Femur (tissue), 1 donor: ENCODE results near the gene GPR15.

Experiments used
- DNase-seq: peaks from one replicate; pipeline ENCODE4 v3.0.0-alpha.2; 2017

GPR15 gene

GRCh38 chr3:98531622-98532274 lies at the start of gene GPR15:
GPR15 (plus strand) TSS chr3:98531978; CDS start chr3:98532034, 56 bp downstream.
- no peak for DNase-seq

DNA sequence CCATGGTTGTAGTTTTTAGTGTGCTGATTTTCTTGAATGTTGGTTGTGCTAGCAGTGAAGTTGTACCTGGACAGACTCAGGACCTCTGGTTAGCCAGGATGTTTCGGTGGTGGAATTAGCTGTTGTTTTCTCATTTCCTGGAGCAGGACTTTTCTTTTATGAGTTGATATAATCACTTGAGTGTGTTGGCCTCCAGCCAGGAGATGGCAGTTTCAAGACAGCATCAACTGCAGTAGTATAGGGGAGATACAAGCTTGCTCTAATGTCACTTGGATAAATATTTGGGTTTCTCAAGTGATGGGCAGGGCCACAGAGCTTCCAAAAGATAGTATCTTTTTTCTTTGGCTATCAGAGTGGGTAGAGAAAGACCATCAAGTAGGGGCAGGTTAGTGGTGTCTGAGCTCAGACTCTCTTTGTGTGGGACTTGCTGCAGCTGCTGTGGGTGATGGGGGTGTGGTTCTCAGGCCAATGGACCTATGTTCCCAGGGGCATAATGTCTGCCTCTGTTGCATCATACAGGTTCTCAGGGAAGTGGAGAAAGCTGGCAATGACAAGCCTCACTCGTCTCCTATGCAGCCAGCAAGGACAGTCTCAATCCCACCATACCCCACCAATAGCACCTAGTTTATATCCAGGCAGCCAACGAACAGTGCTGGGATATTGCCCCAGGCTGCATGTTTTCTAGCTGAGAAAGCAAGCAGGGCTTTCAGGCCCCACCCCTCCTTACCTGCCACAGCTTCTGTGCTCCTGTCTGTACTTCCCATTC lies 48.9 kb upstream of the GPR15 start:
- DNase-seq: no peak

GRCh38 chr3:98483626-98484025 lies 48.2 kb upstream of the GPR15 start:
- DNase-seq: no peak

DNA sequence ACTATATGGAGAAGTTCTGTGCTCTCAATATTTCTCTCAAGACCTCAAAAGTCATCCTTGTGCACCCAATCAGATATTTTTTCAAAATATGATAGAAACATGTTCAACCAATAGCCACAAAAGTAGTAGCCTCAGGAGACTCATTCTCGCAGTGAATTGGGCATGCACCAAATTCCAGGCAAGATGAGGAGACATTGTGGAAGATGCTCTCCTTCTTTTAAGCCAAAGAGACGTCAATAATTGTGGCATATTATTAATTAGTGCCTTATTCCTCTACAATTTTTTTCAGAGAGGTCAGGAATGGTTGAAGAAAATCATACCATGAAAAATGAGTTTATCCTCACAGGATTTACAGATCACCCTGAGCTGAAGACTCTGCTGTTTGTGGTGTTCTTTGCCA lies 34.4 kb upstream of the GPR15 start, which contains the start of gene OR5K2:
OR5K2 (plus strand) TSS at position 301 of the 400 bp plus-strand sequence; CDS start at position 301, 0 bp downstream.
- DNase-seq: no peak

- no peak for DNase-seq
Measured at GRCh38 chr3:98500019-98500418, 31.8 kb upstream of the GPR15 start.

GRCh38 chr3:98501270-98501669 lies 30.5 kb upstream of the GPR15 start:
- no peak for DNase-seq

GRCh38 chr3:98501863-98502576 lies 29.8 kb upstream of the GPR15 start:
- DNase-seq: no peak

- DNase-seq: no peak
Measured at GRCh38 chr3:98504539-98504938, 27.2 kb upstream of the GPR15 start.

DNA sequence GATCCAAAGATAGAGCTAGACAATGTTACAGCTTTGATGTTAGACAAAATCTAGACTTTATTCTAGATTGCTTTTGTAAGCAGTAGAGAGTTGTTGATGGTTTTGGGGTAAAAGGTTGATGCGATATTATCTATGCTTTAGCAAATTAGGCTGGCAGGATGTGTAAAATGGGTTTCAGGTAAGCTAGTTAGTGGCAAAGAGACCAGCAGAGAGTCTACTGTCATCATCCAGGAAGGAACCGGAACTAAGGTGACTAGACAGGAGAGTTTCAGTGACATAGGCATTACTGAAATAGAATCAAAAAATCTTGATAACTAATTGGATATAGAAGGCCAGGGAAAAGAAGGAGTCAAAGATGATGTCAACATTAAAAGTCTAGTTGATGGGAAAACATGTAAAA lies 23.2 kb upstream of the GPR15 start:
- DNase-seq: no peak

DNA sequence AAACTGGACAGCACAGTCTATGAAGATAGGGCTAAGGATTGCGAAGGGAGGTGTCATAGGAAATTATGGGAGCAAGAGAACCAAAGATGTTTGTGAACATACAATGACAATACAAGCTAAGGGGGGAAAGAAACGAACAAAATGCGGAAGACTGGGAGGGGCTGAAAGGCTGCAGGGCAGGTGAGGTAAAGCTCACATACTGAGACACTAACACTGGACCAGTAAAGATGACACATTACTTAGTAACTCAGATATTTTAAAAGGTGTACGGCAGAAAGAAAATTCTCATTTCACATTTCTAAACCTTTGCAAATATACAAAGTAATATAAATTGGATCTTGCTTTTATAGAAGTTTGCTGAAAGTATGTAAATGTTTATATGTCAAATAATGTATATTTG lies 19.2 kb upstream of the GPR15 start:
- DNase-seq: no peak

- DNase-seq: no peak
Measured at GRCh38 chr3:98513091-98513511, 18.7 kb upstream of the GPR15 start.

- DNase-seq: no peak
Measured at GRCh38 chr3:98513736-98514135, 18.0 kb upstream of the GPR15 start.

DNA sequence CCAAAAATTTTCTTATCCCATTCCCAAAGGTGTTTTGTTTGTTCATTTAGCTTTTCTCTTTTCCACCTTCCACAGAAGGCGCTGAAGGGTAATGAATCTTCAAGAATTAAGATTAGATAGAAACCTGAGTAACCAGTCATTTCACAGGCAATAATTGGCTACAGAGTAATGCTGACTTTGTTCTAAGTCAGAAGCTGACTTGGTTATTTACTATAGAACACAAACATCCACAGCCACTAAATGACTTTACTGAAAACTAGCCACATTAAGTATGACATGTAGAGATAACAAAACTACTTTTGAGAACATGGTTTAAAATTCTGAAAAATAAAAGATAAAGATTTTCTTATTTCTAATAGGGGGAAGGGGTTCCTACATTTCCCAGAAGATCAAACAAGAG lies 16.8 kb upstream of the GPR15 start:
- no peak for DNase-seq

GRCh38 chr3:98518816-98519215 lies 13.0 kb upstream of the GPR15 start:
- DNase-seq: no peak

- no peak for DNase-seq
Measured at GRCh38 chr3:98519351-98519750, 12.4 kb upstream of the GPR15 start.

DNA sequence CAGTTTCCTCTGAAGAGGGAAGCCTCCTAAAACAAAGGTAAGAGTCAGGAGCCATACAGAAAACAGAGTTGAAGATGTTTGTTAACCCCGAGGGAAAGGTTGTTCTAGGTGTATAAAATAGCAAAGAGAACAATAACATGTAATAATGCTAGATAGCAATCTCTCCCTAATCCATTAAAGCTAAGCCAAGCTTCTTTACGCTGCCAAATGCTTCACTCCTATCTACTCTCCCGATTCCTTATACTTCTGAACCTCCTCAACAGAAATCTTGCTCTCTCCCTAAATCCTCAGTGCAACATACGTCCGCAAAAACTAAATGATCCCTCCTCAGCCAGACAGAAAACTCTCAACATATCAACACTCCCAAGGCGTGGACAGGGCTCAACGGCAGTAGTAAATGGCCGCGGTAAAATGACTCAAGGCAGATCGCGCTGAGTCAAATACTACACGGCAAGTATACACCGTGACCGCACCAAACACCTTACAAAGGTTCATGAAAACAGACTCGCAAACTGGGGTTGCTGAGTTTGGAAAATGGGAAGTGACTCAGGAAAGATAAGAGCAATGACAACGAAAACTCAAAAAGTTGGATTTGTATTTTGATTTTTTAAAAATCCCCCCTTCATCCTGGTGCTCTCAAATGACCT lies 9.8 kb upstream of the GPR15 start:
- peak; percentile 64 for DNase-seq

- DNase-seq: peak; percentile 98
Measured at GRCh38 chr3:98522544-98523281, 9.1 kb upstream of the GPR15 start, which contains the start of gene CLDND1. CLDND1 (minus strand) TSS chr3:98522902; CDS start chr3:98521424, 1,478 bp downstream.

DNA sequence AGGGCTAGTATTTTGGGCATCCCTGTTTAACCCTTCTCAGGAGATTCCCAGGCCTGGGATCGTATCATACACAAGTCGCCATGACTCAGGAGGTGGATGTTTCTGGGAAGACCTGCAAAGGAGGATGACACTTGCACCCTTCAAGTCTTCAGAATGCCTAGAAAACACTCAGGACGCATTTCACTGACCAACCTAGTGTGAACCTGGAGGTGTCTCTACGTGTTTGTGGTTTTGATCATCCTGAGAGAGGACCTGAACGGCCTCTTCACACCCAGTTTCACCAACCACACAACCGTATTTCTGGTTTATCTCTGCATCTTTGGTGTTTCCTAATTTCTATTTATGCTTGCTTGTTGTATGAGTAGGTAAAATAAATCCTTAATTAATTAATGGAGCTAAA lies 6.3 kb upstream of the GPR15 start:
- no peak for DNase-seq

DNA sequence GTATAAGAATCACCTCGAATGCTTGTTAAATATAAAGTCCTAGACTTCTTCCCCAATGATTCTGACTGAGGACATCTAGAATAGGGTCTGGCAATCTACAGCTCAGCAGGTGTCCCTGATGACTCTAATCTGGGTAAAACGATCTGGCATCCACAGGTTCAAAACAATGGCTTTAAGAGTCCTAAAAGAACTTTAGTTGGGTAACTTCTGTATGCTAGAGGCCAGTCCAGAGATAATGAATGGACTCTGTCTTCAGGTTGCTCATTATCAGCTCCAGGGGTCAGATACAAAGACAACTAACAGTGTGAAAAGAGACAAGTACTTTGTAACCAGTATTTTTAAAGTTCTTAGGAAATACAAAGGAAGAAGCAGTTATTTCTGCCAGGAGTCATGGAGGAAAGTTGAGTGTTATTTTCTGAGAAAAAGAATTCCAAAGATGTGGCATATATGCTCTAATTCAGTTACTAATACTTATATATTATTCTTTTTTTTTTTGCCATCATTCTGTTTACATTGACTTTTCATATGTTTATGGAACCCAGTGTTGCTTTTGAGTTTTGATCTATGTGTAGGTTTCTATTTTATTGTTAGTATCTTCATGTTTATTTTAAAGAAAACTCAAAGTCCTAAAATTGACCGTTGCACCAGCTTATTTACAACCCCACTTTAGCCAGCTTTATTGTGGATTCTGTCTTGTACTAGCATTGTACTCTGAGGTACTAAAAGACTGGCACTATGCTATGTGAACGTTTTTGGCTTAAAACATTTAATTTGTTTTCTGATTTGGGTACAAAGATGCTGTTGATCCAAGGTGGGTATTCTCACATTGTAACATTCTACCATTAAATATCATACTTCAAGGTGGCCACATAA lies 3.1 kb upstream of the GPR15 start:
- DNase-seq: no peak

DNA sequence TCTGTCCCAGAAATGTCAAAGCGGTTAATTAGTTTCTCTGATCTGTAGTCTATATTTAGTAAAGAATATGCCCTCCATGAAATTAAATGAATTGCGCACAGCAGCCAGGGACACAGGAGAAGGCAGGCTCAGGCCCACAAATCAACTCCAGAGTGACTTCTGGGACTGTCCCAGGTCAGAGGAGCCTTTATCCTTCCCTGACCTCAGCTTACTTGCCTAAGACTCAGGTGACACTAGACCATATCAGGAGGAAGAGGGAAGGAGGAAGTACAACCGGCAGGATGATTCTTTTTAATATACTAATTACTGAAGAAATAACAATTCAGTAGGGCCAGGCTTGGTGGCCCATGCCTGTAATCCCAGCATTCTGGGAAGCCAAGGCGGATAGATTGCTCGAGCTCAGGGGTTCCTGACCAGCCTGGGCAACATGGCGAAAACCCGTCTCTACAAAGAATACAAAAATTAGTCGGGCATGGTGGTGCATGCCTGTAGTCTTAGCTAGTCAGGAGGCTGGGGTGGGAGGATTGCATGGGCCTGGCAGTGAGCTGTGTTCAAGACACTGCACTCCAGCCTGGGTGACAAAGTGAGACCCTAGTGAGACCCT lies 1.8 kb upstream of the GPR15 start:
- no peak for DNase-seq

DNA sequence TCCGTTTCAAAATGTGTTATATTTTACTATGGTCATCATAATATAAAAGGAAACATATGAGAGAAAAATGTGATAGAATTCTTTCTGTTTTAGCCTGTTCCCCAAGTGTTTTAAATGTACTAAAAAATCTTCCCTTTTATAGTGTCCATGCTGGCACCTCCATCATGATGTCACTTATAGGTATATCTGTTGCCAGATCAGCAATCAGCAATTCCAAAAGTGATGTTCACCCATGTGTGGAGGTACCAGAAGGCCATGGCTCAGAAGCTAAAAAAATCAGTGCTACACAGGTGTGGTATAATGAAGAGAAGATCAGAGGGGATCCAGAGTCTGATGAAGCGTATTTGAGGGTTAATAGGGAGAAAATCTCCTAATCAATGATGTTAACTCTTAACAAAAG lies 1.1 kb upstream of the GPR15 start:
- DNase-seq: no peak
